CD4-positive, alpha-beta T cell treated with Interleukin-6 at 100 ng/mL for 8 hours (primary cell): Measurements from ENCODE around the gene BAIAP3.

ENCODE experiments used
- DNase-seq: peaks from one replicate; pipeline ENCODE4 v3.0.0-alpha.2; 2020; ENCODE audit warnings: mixed read lengths, low spot score

The BAIAP3 gene

GRCh38 chr16:1392826-1393225 is 59.4 kb downstream of the BAIAP3 start:
- no peak for DNase-seq

GRCh38 chr16:1393613-1394176 is 60.2 kb downstream of the BAIAP3 start:
- DNase-seq = no peak

GRCh38 chr16:1394367-1394951 is 61.0 kb downstream of the BAIAP3 start:
- no peak for DNase-seq

DNA sequence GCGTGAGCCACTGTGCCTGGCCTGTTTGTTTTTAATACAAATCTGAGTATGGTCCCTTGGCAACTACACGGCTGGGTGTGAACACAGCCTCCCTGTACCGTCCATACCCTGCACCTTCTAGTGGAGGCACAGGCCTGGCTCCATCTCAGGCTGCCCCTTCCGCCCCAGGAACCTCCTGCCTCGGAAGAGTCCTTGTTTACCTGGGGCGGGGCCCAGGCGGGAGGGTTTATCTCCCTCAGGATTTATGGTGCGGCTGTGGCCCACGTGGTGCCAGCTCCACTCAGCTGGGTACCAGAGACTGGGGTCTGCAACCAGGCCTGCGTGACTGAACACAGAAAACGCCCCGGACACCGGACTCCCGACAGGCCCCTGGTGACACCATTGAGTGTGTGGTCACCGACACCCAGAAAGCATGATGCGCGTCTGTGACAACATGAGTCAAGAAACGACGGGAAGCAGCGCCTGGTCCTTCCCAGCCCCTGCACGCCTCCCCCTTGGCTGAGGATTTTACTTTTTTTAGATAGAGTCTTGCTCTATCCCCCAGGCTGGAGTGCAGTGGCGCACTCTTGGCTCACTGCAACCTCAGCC is 62.1 kb downstream of the BAIAP3 start:
- DNase-seq = no peak

DNA sequence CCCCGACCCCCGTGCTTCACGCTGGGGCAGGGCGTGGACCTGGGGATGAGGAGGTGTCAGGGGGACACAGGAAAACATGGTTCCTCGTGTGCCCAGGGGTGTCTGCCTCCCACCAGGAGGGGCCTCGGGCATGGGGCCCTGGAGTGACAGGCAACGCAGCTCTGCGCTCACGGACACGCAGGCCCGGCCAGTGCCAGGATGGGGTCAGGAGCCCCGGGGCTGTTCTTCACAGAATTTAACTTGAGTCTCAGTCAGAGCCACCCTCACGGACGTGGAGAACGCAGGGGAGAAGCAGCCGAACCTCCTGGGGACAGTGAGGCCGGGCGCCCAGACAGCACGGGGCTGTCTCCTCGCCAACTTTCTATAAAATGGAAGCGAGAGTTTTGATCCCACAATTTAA is 64.3 kb downstream of the BAIAP3 start:
- no peak for DNase-seq

- no peak for DNase-seq
Observed at GRCh38 chr16:1398351-1398750, 64.9 kb downstream of the BAIAP3 start.
